OCI-LY1 (cell line): Measurements from ENCODE around the gene WDFY2.

Experiments used
- H2AFZ ChIP-seq: fragments of 200-600 bp; sonication (generic), shearing (Covaris generic); 2 replicates; pipeline ENCODE4 v1.6.0; 2014; ENCODE audit warnings: antibody characterized with exemption, mild to moderate bottlenecking, low read length
- H3F3A ChIP-seq: fragments of 200-600 bp; sonication (generic), shearing (Covaris generic); 2 replicates; pipeline ENCODE4 v1.6.0; 2014; ENCODE audit warnings: mild to moderate bottlenecking, antibody characterized with exemption, low read length, moderate library complexity; ENCODE audit not compliant: insufficient read depth
- H3K27ac ChIP-seq: fragments of 200-600 bp; sonication (generic); 2 replicates; pipeline ENCODE4 v1.5.1; 2014; ENCODE audit warnings: low read length, mixed run types, mild to moderate bottlenecking, low read depth; ENCODE audit not compliant: poor library complexity, severe bottlenecking
- H3K27me3 ChIP-seq: fragments of 200-600 bp; sonication (generic); 2 replicates; pipeline ENCODE4 v1.6.0; 2014; ENCODE audit warnings: antibody characterized with exemption, mild to moderate bottlenecking, low read length, moderate library complexity; ENCODE audit not compliant: insufficient read depth
- H3K36me3 ChIP-seq: fragments of 200-600 bp; sonication (generic); 2 replicates; pipeline ENCODE4 v1.6.1; 2014; ENCODE audit warnings: mild to moderate bottlenecking, antibody characterized with exemption, low read length, moderate library complexity, mixed read lengths; ENCODE audit not compliant: insufficient read depth
- H3K4me1 ChIP-seq: fragments of 200-600 bp; sonication (generic); 2 replicates; pipeline ENCODE4 v1.5.1; 2014; ENCODE audit warnings: mild to moderate bottlenecking, low read length, moderate library complexity; ENCODE audit not compliant: insufficient read depth, severe bottlenecking
- H3K4me2 ChIP-seq: fragments of 200-600 bp; sonication (generic), shearing (Covaris generic); 2 replicates; pipeline ENCODE4 v1.6.1; 2014; ENCODE audit warnings: low read length
- H3K4me3 ChIP-seq: fragments of 200-600 bp; sonication (generic); 2 replicates; pipeline ENCODE4 v1.5.1; 2014; ENCODE audit warnings: low read length, low read depth, mild to moderate bottlenecking, mixed read lengths; ENCODE audit not compliant: poor library complexity, severe bottlenecking
- H3K79me2 ChIP-seq: fragments of 200-600 bp; shearing (Covaris generic); 2 replicates; pipeline ENCODE4 v1.6.1; 2016; ENCODE audit warnings: mixed run types, low read length, mixed read lengths; ENCODE audit not compliant: insufficient read depth
- H3K9ac ChIP-seq: fragments of 200-600 bp; sonication (generic), shearing (Covaris generic); 2 replicates; pipeline ENCODE4 v1.6.1; 2014; ENCODE audit warnings: mild to moderate bottlenecking, low read length, mixed read lengths
- H3K9me2 ChIP-seq: fragments of 200-600 bp; sonication (generic), shearing (Covaris generic); 2 replicates; pipeline ENCODE4 v1.6.1; 2014; ENCODE audit warnings: low read depth, mild to moderate bottlenecking, low read length, mixed read lengths
- H3K9me3 ChIP-seq: fragments of 200-600 bp; shearing (Covaris generic); 2 replicates; pipeline ENCODE4 v1.6.1; 2014; ENCODE audit warnings: low read length, mixed read lengths
- H4K20me1 ChIP-seq: fragments of 200-600 bp; sonication (generic), shearing (Covaris generic); 2 replicates; pipeline ENCODE4 v1.6.0; 2016; ENCODE audit warnings: mild to moderate bottlenecking, low read length; ENCODE audit not compliant: insufficient read depth
- EZH2 ChIP-seq: fragments of 200-600 bp; sonication (generic), shearing (Covaris generic); IDR thresholded peaks from 2 replicates; pipeline ENCODE4 v1.8.0; 2017; ENCODE audit warnings: borderline replicate concordance, mixed run types, mild to moderate bottlenecking, antibody characterized with exemption, low read length, moderate library complexity, mixed read lengths
- TF ChIP-seq, protein P1 (sequence below): fragments of 200-600 bp; sonication (generic), shearing (Covaris generic); IDR thresholded peaks from 2 replicates; pipeline ENCODE4 v1.5.1; 2017; ENCODE audit warnings: mild to moderate bottlenecking, antibody characterized with exemption, low read length, moderate library complexity, mixed read lengths

Gene WDFY2

DNA sequence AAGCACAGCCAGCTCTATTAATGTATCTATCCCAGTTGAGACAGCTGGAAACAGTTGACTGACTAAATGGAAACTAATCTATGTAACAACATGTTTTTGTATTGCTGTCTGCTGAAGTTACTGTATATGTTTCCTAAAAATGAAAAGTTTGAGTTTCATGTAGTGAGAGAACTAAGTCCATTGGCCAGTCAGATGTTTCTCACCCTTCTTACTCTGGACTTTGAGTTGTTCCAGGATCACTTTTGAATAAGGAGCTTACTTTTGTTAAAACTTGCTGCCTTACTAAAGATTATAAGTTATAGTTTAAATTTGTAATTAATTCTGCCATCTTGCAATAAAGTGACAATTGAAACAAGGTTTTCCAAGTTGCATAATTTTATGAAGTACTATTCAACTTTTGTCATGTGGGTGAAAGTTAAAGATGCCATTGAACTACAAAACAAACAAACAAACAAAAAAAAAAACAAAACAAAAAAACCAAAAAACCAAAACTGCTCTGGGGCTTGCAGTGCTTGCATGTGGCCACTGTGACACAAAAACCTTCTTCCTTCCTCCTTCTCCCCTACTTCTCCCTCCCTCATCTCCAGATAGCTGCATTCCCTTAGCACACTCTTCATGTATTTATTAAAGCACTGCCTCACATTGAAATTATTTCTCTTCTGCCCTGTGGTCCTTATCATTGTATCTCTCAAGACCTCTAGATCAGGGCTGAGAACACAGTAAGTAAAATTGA lies 15.3 kb downstream of the WDFY2 start:
- Histone ChIP-seq H3K79me2 (no peaks in the 10 kb centered on the region), H3K9me2 (no peaks in the 10 kb centered on the region), H3K27ac (no peak overlapping the region), H2AFZ (no peak overlapping the region), H4K20me1 (no peaks in the 10 kb centered on the region), H3F3A (no peaks in the 10 kb centered on the region), H3K4me1 (no peaks in the 10 kb centered on the region), H3K36me3 (no peaks in the 10 kb centered on the region), H3K9me3 (no peaks in the 10 kb centered on the region), H3K27me3 (no peaks in the 10 kb centered on the region), H3K9ac (no peak overlapping the region), H3K4me2 (no peak overlapping the region), H3K4me3 (no peak overlapping the region)
- TF ChIP-seq, protein P1, sequence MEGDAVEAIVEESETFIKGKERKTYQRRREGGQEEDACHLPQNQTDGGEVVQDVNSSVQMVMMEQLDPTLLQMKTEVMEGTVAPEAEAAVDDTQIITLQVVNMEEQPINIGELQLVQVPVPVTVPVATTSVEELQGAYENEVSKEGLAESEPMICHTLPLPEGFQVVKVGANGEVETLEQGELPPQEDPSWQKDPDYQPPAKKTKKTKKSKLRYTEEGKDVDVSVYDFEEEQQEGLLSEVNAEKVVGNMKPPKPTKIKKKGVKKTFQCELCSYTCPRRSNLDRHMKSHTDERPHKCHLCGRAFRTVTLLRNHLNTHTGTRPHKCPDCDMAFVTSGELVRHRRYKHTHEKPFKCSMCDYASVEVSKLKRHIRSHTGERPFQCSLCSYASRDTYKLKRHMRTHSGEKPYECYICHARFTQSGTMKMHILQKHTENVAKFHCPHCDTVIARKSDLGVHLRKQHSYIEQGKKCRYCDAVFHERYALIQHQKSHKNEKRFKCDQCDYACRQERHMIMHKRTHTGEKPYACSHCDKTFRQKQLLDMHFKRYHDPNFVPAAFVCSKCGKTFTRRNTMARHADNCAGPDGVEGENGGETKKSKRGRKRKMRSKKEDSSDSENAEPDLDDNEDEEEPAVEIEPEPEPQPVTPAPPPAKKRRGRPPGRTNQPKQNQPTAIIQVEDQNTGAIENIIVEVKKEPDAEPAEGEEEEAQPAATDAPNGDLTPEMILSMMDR = no peak
- TF ChIP-seq EZH2 = no peak

DNA sequence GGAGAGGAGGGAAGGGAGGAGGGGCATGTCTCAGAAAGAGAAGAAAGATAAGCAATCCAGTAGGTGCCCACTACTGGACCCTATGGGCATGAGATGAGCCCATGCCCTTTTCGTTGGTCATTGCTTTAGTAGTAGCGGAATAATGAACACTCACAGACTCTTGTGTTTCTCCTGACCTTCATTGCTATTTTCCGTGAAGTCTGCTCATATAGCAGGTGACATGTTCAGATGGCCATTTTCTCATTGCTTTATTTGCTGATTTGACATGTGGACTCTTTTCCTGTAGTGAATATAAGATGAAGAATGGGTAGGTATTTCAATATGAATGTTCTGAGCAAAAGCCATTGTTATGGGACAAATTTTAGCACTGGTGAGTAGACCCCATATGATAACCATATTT lies 16.4 kb downstream of the WDFY2 start:
- Histone ChIP-seq H3K4me3 (no peak overlapping the region), H3K4me1 (no peaks in the 10 kb centered on the region), H3K9me2 (no peaks in the 10 kb centered on the region), H3F3A (no peaks in the 10 kb centered on the region), H3K36me3 (no peaks in the 10 kb centered on the region), H3K27ac (no peak overlapping the region), H2AFZ (no peak overlapping the region), H3K27me3 (no peaks in the 10 kb centered on the region), H3K9me3 (no peaks in the 10 kb centered on the region), H3K79me2 (no peaks in the 10 kb centered on the region), H3K4me2 (no peak overlapping the region), H3K9ac (no peak overlapping the region), H4K20me1 (no peaks in the 10 kb centered on the region)
- TF ChIP-seq, protein P1 = no peak
- TF ChIP-seq EZH2 = no peak

DNA sequence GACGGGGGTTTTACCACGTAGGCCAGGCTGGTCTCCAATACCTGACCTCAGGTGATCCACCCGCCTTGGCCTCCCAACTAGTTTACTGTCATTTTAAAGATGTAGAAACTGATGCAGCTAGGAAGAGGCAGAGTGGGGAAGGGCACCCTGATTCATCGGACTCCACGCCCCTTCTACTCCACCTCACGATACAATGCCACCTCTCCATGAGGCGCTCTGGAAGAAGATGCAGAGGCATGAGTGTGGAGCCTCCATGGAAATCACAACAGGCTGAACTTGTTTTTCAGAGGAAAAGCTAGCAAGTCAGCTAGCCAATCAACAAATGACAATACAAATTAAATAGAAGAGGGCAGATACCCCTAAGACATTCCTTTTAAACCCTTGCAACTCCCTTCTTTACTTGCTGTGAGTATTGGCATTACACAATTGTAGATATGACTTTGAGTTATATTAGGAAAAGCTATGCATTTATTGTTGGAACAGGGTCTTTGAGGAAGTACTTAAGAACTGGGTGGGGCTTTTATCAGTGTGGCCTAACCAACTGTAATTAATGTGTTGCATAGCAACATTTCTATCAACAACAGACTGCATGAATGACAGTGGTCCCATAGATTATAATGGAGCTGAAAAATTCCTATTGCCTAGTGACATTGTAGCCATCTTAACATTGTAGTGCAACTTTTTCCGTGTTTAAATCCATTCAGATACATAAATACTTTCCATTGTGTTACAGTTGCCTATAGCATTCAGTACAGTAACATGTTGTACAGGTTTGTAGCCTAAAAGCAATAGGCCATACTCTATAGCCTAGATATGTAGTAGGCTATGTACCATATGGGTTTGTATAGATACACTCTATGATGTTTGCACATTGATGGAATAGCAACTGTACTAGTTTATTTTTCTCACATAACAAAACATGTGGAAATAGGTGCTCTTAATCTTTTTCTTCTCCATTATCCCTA lies 17.6 kb downstream of the WDFY2 start:
- no peaks in the 10 kb centered on the region for H3K36me3 ChIP-seq
- no peak overlapping the region for H3K9ac ChIP-seq
- no peaks in the 10 kb centered on the region for H4K20me1 ChIP-seq
- no peaks in the 10 kb centered on the region for H3K9me3 ChIP-seq
- no peaks in the 10 kb centered on the region for H3K27me3 ChIP-seq
- TF ChIP-seq, protein P1 = no peak
- no peak for TF ChIP-seq EZH2
- no peak overlapping the region for H3K27ac ChIP-seq
- H2AFZ ChIP-seq = no peak overlapping the region
- no peaks in the 10 kb centered on the region for H3K79me2 ChIP-seq
- H3K4me3 ChIP-seq = no peak overlapping the region
- H3F3A ChIP-seq = no peaks in the 10 kb centered on the region
- no peaks in the 10 kb centered on the region for H3K4me1 ChIP-seq
- H3K4me2 ChIP-seq = no peak overlapping the region
- no peaks in the 10 kb centered on the region for H3K9me2 ChIP-seq
